Activated gamma-delta T cell treated with Interleukin-2 at 50 U/mL for 16 hours (primary cell): ENCODE results near the gene GSN.

Experiments
- DNase-seq: peaks from one replicate; pipeline ENCODE4 v3.0.0-alpha.2; 2020

The GSN gene

DNA sequence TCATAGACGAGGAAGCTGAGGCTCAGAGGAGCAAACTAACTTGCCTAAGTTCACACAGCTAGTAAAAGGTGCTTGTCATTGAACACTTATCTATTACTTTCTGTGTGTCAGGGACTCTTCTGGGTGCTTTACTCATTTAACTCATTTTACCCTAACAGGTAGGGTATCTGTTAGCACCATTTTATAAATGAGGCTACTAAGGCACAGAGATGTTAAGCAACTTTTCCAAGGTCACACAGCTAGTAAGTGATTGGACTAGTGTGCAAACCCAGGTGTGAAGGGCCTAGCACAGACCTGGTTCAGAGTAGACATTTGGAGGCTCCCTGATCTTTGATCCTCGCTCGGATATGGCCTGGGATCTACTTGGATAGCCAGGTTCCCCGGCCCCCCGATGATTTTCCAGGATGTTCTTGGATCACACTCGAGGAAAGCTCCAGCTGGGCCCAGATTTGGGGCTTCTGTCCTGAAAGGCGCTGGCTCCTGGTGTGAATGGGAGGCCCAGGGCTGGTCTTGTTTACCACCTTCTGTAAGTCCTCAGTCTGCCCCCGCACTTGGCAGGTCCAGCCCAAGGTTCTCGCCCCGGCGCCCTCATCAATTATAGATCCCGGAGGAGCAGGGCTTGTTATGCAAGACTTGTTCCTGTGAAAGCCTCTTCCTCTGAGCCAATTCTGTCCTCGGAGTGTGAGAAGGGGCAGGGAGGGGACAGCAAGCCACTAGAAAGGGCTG lies 37.5 kb downstream of the GSN start:
- no peak for DNase-seq

DNA sequence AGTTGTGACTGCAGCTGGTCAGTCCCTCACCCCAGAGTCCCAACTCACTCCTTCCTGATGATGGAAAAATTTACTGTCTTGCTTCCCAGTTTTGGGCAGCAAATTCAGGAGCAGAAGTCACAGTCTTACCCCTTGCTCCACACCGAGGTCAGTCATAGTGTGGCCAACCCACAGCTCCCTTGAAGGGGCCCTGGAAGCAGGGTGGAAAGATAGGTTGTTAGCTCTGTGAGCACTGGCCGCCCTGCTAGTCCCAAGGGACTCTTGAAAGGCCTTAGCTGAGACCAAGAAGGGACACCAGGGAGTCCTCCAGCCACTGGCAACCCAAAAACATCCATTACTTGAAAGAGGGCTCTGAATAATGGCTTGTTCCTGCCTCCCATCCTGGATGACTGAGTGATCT lies 40.0 kb downstream of the GSN start:
- DNase-seq = no peak

DNA sequence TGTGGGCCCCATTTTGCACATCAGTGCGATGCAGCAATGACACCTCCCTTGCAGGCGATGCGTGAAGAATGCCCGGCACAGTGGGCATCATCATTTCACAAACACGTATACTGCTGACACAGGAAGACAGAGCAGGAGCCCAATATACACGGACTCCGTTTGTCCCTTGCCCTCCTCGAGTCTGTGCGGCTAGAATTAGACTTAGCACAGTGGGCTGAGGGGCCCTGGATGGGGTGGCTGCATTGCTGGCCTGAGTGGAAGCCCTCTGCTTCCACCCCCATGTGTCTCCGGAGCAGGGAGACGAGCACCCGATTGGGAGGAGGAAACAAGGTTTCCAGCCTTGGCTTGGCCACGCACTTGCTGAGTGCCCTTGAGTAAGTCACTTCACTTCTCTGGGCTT lies 40.8 kb downstream of the GSN start:
- DNase-seq = no peak

DNA sequence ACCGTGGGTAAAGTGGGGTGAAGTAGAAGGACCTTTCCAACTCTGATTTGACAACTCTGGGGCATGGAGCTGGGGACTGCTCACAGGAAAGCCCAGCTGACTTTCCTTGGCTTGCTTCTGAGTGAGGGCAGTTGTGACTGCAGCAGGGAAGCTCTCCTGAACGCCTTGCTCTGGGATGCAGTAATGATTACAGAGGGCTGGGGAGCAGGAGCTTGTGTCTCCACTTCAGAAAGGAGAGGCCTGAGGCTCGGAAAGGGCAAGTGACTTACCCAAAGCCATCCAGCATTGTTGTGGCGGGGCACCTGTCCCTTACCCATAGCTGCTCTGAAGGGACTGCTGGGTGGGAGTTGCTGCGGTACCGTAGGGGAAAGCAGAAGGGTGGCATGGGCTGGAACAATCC lies 41.2 kb downstream of the GSN start:
- DNase-seq = no peak

DNA sequence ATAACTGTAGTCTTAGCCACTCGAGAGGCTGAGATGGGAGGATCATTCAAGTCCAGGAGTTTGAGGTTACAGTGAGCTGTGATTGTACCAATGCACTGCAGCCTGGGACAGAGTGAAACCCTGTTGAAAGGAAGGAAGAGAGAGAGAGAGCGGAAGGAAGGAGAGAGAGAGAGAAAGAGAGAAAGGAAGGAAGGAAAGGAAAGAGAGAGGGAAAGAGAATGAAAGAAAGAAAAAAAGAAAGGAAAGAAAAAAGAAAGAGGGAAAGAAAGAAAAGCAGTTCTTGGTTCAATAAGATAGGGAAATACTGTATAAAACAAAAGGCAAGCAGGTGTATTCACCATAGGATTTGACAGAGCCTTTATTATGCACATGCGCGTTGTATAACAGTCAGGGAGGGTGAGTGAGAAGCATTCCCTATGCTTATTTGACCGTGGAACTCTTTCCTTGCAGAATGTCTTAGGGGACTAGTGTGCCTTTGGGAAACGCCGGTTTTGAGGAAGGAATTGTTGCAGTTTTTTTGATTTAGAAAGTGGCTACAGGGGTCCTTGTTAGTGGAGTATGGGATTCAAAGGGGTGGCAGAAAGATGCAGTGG lies 42.0 kb downstream of the GSN start:
- DNase-seq = no peak

DNA sequence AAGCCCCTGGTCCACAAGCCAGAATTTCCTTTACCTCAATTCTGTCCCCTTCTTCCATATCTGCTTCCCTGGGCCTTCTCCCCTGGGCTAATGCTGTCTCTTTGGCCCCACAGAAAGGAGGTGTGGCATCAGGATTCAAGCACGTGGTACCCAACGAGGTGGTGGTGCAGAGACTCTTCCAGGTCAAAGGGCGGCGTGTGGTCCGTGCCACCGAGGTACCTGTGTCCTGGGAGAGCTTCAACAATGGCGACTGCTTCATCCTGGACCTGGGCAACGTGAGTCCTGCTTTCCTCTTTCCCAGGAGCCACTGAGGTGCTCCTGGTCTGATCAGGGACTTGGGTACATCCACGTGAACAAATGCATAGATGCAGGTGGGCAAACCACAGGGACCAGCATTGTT lies 42.6 kb downstream of the GSN start:
- DNase-seq = no peak

DNA sequence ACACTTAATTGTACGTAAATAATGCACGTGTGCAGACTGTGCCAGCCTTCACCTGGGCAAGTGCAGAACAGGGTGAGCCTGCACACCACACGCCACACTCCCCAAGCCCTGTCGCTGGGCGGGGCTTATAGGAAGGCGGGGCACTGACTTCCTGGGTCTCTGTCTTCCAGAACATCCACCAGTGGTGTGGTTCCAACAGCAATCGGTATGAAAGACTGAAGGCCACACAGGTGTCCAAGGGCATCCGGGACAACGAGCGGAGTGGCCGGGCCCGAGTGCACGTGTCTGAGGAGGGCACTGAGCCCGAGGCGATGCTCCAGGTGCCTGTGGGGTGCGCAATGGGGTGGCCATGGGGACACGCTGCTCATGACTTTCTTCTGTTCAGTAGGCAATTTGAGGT lies 44.2 kb downstream of the GSN start:
- no peak for DNase-seq

DNA sequence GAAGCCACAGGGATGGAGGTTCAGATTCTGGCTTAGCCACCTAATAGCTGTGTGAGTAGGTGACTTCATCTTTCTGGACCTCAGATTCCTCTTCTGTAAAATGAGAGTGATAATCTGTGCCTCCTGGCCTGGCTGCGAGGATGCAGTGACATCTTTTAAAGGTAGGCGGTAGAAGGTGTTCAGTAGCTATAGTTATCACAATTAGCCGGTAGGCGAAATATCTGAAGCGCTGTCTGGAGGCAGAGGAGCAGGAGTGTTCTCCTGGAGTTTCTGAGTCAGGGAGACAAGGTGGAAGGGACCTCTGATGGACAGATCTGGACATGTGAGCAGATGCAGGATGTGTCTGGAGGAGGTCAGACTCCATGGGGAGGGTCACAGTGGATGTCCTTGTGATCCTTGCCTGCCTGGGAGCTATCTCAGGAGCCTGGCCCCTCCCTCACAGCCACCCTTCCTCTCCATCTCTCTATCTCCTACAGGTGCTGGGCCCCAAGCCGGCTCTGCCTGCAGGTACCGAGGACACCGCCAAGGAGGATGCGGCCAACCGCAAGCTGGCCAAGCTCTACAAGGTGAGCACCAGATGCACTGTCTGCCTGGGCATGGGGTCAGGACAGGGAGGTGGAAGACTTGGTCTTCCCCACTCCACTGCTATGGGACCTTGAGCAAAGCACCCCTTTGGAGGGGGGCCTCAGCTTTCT lies 45.6 kb downstream of the GSN start:
- DNase-seq = no peak

DNA sequence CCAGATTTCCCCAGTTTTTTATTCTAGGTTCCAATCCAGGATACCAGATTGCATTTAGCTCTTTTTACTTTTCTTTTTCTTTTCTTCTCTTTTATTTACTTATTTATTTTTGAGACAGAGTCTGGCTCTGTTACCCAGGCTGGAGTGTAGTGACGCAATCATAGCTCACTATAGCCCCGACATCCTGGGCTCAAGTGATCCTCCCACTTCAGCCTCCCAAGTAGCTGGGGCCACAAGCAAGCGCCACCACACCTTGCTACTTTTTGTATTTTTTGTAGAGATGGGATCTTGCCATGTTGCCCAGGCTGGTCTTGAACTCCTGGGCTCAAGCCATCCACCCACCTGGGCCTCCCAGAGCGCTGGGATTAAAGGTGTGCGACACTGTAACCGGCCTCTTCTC lies 48.4 kb downstream of the GSN start:
- no peak for DNase-seq

DNA sequence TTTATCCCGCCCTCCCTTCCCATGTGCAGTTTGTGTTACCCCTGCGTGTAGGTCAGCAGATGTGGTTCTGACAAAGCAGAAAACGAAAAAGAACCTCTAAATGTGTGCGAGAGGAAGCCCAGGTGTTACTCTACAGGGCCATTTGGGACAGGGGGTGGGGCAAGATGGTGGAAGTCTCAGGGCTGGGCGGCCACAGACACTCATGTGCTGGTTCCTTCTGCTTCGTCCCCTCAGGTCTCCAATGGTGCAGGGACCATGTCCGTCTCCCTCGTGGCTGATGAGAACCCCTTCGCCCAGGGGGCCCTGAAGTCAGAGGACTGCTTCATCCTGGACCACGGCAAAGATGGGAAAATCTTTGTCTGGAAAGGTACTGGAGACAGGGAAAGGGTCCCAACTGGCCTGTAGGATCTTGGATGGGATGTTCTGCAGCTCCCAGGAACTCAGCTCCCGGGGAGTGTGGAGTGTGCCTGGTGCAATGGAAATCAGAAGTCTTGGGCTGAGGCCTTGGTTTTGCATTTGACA lies 49.0 kb downstream of the GSN start:
- DNase-seq = no peak

DNA sequence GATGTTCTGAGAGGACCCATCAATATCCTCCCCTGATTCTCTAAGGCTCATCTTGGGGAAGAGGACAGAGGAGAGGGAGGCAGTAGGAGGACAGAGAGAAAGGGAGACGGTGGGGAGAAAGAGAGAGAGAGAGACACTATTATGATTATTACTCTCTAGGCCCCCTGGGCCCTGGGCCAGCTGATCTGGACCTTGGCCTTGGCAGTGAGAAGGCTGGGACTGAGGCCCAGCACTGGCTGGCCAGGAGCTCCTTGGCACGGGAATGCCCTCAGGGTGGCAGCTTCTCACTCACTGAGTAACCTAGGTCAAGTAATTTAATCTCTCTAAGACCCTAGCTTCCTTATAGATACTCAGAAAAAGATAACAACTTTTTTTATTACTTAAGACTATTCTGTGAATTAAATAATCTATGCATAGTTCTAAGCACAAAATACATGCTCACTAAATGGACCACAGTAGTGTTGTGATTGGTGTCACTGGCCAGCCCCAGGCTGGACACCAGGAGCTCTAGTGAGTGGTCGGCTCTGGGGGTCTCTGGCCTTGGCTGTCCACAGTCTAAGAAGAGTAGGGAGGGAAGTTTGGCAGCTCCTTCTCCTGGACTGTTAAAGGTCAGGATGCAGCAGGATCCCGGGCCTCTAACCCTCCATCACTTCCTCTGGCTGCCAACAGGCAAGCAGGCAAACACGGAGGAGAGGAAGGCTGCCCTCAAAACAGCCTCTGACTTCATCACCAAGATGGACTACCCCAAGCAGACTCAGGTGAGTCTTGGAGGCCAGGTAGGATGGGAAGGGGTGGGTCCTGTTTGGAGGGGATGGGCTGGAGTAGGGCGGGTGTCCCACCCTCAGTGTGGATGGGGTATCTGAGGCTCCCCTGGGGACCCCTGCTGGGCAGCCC lies 50.0 kb downstream of the GSN start:
- DNase-seq = no peak

DNA sequence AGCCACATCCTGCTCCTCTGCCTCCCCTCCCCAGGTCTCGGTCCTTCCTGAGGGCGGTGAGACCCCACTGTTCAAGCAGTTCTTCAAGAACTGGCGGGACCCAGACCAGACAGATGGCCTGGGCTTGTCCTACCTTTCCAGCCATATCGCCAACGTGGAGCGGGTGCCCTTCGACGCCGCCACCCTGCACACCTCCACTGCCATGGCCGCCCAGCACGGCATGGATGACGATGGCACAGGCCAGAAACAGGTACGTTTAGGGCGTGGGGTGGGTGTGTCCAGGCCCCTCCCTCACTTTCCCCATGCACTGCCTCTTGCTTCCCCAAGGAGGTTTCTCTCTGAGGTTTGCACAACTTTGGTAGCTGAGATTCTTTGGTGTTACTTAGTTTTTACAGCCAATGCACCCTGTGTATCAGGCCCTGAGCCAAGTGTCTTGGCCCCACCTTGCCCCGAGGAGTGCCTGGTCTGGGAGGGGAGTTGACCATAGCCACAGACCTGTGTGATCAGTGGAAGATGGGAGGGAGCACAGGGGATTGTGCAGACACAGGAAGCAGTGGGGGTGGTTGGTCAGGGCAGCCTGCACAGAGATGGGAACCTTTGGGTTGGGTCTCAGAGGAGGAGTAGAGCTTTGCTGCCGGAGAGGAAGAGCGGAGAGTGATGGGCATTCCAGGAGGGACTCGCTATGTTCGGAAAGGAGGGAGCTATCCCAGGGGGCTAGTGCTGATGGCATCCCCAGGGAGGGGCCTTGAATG lies 50.8 kb downstream of the GSN start:
- DNase-seq = no peak

DNA sequence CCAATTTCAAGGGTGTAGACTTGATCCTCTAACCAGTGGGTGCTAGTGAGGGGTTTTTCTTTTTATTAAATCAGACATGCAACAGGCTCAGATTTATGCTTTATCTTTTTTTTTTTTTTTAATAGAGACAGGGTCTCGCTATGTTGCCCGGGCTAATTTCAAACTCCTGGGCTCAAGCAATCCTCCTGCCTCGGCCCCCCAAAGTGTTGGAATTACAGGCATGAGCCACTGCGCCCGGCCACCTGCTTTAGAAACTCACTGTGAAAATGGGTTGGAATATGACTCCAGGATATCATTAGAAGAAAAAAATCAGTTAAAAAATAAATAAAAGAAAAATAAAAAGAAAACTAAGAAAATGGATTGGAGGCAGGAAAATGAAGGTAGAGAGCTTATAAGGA lies 51.4 kb downstream of the GSN start:
- no peak for DNase-seq

DNA sequence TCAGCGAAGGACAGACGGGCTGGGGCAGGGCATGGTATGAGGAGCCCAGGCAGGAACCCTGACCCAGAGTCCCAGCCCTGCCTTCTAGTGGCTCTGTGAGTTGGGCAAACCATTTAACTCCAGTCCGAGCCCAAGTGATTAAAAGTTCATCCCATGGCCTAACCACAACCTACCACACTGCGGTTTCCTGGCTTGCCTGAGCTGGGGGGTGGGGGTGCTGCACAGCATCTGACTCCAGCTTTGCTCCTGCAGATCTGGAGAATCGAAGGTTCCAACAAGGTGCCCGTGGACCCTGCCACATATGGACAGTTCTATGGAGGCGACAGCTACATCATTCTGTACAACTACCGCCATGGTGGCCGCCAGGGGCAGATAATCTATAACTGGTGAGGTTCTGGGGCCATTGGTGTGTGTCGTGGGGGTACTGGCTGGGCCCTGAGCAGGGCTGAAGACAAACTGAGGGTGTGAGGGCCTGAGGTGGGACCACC lies 53.1 kb downstream of the GSN start:
- DNase-seq = no peak

DNA sequence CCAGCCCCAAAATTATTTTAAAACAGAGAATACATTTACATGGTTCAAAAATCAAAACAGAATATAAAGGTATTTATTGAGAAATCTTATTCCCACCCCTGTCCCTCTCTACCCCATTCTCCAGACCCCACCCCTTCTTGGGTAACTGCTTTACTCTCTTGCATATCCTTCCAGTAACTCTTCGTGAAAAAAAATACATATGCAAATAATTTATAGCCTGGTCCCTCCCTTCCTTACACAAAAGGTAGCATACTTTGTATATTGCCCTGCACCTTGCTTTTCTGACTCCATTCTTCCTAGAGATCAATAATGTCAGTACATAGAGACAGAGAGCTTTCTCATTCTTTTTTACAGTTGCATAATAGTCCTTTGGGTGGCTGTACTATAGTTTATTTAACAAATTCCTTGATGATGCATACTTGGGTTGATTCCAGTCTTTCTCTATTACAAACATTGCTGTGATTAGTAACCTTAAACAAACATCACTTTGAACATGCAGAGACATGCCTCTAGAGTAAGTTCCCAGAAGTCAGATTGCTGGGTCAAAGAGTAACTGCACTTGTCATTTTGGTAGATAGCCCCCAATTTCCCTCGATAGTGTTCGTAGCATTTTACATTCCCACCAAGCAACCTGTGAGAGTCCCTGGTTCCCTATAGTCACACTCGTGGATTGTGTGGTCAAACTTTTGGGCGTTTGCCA lies 54.2 kb downstream of the GSN start:
- no peak for DNase-seq

DNA sequence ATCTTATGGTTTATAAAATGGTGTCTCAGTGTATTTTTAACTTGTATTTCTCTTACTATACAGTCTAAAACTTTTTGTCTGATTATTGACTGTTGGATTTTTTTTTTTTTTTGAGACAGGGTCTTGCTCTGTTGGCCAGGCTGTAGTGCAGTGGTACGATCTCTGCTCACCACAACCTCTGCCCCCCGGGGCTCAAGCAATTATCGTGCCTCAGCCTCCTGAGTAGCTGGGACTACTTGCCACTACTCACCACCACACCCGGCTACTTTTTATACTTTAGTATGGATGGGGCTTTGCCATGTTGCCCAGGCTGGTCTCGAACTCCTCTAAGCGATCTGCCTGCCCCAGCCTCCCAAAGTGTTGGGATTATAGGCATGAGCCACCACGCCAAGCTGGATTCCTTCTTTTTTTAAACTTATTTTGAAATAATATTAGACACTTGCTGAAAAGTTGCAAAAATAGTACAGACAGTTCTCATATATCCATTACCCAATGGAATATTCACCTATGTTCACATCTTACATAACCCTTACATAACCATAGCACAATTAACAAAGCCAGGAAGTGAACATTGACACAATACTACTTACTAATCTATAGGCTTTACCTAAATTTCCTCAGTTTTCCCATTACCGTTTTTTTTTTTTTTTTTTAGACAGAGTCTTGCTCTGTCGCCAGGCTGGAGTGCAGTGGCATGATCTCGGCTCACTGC lies 54.9 kb downstream of the GSN start:
- no peak for DNase-seq

DNA sequence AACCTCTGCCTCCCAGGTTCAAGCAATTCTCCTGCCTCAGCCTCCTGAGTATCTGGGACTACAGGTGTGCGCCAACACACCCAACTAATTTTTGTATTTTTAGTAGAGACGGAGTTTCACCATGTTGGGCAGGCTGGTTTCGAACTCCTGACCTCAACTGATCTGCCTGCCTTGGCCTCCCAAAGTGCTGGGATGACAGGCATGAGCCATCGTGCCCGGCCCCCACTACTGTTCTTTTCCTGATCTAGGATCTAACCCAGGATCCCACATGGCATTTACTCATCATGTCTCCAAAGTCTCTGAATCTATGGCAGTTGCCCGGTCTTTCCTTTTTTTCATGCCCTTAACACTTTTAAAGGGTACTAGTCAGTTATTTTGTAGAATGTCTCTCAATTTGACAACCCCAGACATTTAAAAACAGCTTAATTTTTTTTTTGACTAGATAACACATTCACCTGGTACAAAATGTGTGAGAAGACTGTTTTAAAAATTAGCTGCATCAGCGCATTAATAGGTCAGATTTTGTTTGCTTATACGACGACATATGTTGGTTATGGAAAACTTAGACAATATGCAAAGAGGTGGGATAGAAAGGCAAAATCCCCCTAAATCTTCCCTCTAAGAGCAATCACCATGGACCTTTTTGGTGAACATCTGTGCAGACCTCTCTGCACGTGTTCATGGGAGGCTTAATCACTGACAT lies 55.6 kb downstream of the GSN start:
- no peak for DNase-seq

DNA sequence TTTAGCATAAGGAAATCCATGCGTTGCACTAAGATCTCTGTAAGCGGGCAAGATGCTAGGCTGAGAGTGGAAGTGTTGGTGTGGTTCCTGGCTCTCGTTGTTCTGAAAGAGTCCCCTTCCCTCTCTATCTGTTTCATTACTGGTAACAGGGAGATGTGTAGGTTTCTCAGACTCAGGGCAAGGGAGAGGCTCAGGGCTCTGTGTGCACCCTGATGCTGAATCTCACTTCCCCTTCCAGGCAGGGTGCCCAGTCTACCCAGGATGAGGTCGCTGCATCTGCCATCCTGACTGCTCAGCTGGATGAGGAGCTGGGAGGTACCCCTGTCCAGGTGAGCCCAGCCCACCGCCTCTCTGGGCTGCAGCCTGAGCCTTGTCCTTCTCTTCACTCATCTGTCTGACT lies 56.4 kb downstream of the GSN start:
- DNase-seq = no peak

DNA sequence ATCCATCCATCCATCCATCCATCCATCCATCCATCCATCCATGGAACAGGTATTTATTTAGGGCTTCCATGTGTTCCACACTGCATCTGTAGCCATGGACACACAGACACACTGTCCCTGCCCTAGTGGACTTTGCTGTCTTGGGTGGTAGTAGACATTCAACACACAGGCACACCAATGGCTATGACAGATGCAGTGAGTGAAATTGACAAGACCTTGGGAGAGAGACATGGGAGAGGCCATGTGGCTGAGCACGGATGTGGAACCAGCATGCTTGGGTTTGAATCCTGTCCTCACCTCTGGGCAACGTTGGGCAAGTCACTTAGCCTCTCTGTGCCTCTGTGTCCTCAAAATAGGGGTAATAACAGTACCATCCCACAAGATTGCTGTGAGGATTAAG lies 56.8 kb downstream of the GSN start:
- DNase-seq = no peak

DNA sequence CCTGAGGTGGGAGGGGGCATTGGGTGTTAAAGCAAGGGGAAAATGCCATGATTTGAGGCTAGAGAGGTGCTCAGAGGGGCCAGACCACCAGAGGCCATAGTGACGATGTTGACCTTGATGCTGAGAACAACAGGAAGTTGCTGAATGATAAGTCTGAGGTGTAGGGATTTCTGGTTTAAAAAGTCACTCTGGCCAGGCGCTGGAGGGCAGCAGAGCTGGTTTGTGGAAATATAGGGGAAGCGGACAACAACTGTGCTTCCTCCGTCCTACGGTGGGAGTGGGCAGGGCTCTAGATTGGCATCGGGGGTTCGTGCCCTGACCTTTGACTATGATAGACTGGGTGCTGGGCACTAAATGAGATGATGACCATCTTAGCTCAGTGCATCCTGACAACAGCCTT lies 57.4 kb downstream of the GSN start:
- DNase-seq = no peak
